Measurements from ENCODE around the gene NOP53. TPM values are rescaled to one million over a fixed set of nuclear protein-coding genes. Genes with fewer than 3 reads are reported as not detected.

Gene NOP53
- total and polyA plus RNA-seq, 8 donors: 110 to 784 (median 507) TPM

GRCh38 chr19:47755065-47755761, 9.9 kb downstream of the NOP53 start:
- 86 to 96% (median 92%) methylated on average over 26 to 36 of the region's 36 CpGs for WGBS, 5 donors
- peaks cover 82 to 100% (median 100%) of the 10 kb centered on the region in 4 donors for H3K36me3 ChIP-seq
- TF ChIP-seq EP300 (IDR thresholded peaks at IDR 0.05): no peak
- TF ChIP-seq CTCF (IDR thresholded peaks at IDR 0.05): no peak
- no peak for TF ChIP-seq POLR2AphosphoS5 (IDR thresholded peaks at IDR 0.05)
- no peak for TF ChIP-seq POLR2A (IDR thresholded peaks at IDR 0.05)
- H3K9me3 ChIP-seq: no peaks in the 10 kb centered on the region
- DNase-seq: no peak
- no peaks in the 10 kb centered on the region for H3K27me3 ChIP-seq
- H3K4me1 ChIP-seq: no peaks in the 10 kb centered on the region
- no peak overlapping the region for H3K27ac ChIP-seq
- intact Hi-C loops (cut with DNase I; ENCODE audit: low total_unique reads): no loop called here
- no peak overlapping the region for H3K4me3 ChIP-seq

GRCh38 chr19:47755762-47756626, 10.6 kb downstream of the NOP53 start:
- no peak for DNase-seq
- no peaks in the 10 kb centered on the region for H3K9me3 ChIP-seq
- TF ChIP-seq POLR2AphosphoS5 (IDR thresholded peaks at IDR 0.05) (no peak), EP300 (IDR thresholded peaks at IDR 0.05) (no peak), POLR2A (IDR thresholded peaks at IDR 0.05) (no peak), CTCF (IDR thresholded peaks at IDR 0.05) (no peak)
- peaks cover 74 to 97% (median 95%) of the 10 kb centered on the region in 4 donors for H3K36me3 ChIP-seq
- no peak overlapping the region for H3K27ac ChIP-seq
- H3K27me3 ChIP-seq: no peaks in the 10 kb centered on the region
- no peaks in the 10 kb centered on the region for H3K4me1 ChIP-seq
- H3K4me3 ChIP-seq: no peak overlapping the region
- 92 to 95% (median 95%) methylated on average over 7 to 28 of the region's 28 CpGs for WGBS, 5 donors
- intact Hi-C loops (cut with DNase I; ENCODE audit: low total_unique reads): no loop called here

- intact Hi-C loops (cut with DNase I; ENCODE audit: low total_unique reads): no loop called here
- no peak for TF ChIP-seq EP300 (IDR thresholded peaks at IDR 0.05)
- TF ChIP-seq CTCF (IDR thresholded peaks at IDR 0.05): no peak
- no peak for TF ChIP-seq POLR2AphosphoS5 (IDR thresholded peaks at IDR 0.05)
- no peak for TF ChIP-seq POLR2A (IDR thresholded peaks at IDR 0.05)
- WGBS, 5 donors: 89 to 96% (median 91%) methylated on average over 10 to 12 of the region's 12 CpGs
These were observed 11.2 kb downstream of the NOP53 start for GRCh38 chr19:47756627-47756929.

GRCh38 chr19:47756953-47757608, 11.7 kb downstream of the NOP53 start:
- no peaks in the 10 kb centered on the region for H3K9me3 ChIP-seq
- H3K4me1 ChIP-seq: no peaks in the 10 kb centered on the region
- TF ChIP-seq CTCF (IDR thresholded peaks at IDR 0.05) (no peak), POLR2A (IDR thresholded peaks at IDR 0.05) (no peak), POLR2AphosphoS5 (IDR thresholded peaks at IDR 0.05) (no peak)
- no peak overlapping the region for H3K27ac ChIP-seq
- H3K4me3 ChIP-seq: no peak overlapping the region
- intact Hi-C loops (cut with DNase I; ENCODE audit: low total_unique reads): no loop called here
- no peaks in the 10 kb centered on the region for H3K27me3 ChIP-seq
- H3K36me3 ChIP-seq: peaks cover 65 to 86% (median 84%) of the 10 kb centered on the region in 4 donors
- 80 to 91% (median 86%) methylated on average over 19 to 22 of the region's 22 CpGs for WGBS, 5 donors
- DNase-seq: no peak

More at GRCh38 chr19:47756627-47756929, 11.2 kb downstream of the NOP53 start:
- H3K4me3 ChIP-seq: no peak overlapping the region
- peaks cover 68 to 91% (median 89%) of the 10 kb centered on the region in 4 donors for H3K36me3 ChIP-seq
- H3K27me3 ChIP-seq: no peaks in the 10 kb centered on the region
- no peaks in the 10 kb centered on the region for H3K4me1 ChIP-seq
- no peak for DNase-seq
- no peaks in the 10 kb centered on the region for H3K9me3 ChIP-seq
- H3K27ac ChIP-seq: no peak overlapping the region

All from stomach (tissue), 9 donors.